Measurements from ENCODE around the gene ISCA2. TPM values are rescaled to one million over a fixed set of nuclear protein-coding genes. Genes with fewer than 3 reads are reported as not detected.

The ISCA2 gene
- total RNA-seq, 1 experiment from 2014 or later = 37.5 TPM

GRCh38 chr14:74474376-74474775 is 19.2 kb upstream of the ISCA2 start:
- no peak overlapping the region for H2BK15ac ChIP-seq (ENCODE audit: low read depth, low read length)
- H2BK5ac ChIP-seq (ENCODE audit: insufficient read length, low read length) = no peak overlapping the region
- no peaks in the 10 kb centered on the region for H3K9me3 Mint-ChIP-seq
- WGBS (ENCODE audit: extremely low coverage, insufficient read length, low lambda C conversion rate) = no CpG with 5 or more reads among the region's 2 CpGs
- H3K4me1 ChIP-seq (ENCODE audit: insufficient read depth, low read length) = no peaks in the 10 kb centered on the region
- no peaks in the 10 kb centered on the region for H3K27me3 ChIP-seq (ENCODE audit: insufficient read depth, low read length)
- TF ChIP-seq CTCF (conservative IDR thresholded peaks at IDR 0.05) = no peak
- H3T11ph ChIP-seq (ENCODE audit: low read length) = no peak overlapping the region
- H3K4me3 Mint-ChIP-seq = no peak overlapping the region
- no peaks in the 10 kb centered on the region for H3K79me1 ChIP-seq (ENCODE audit: insufficient read depth, low read depth, low read length, poor library complexity, severe bottlenecking)
- H2AK5ac ChIP-seq (ENCODE audit: insufficient read length, low read length) = no peak overlapping the region
- H3K27ac Mint-ChIP-seq = peak overlapping the region; percentile 37 to 50 (median 38); a peak in 2 of 7 replicates
- H3K27ac ChIP-seq (ENCODE audit: insufficient read length, low read depth, low read length) = no peak overlapping the region
- H3K36me3 Mint-ChIP-seq (ENCODE audit: insufficient read depth in 1 of 3, low read depth in 3 of 3) = peaks cover 3 to 31% (median 29%) of the 10 kb centered on the region in 3 experiments
- H3K56ac ChIP-seq (ENCODE audit: insufficient read length, low read depth, low read length) = no peak overlapping the region
- H3K4ac ChIP-seq (ENCODE audit: low read depth, low read length) = no peak overlapping the region
- H3K23ac ChIP-seq (ENCODE audit: insufficient read length, low read depth, low read length) = no peak overlapping the region
- H4K20me1 ChIP-seq (ENCODE audit: control insufficient read depth, insufficient read depth, insufficient read length) = no peaks in the 10 kb centered on the region
- no peak overlapping the region for H2AFZ ChIP-seq (ENCODE audit: low read length)
- no peaks in the 10 kb centered on the region for H3K27me3 Mint-ChIP-seq (ENCODE audit: low read depth)
- H3K18ac ChIP-seq (ENCODE audit: insufficient read length, low read depth, low read length) = no peak overlapping the region
- DNase-seq = no peak
- H3K9me3 ChIP-seq (ENCODE audit: control insufficient read depth, low read depth, low read length) = no peaks in the 10 kb centered on the region
- H4K8ac ChIP-seq (replicated peaks; ENCODE audit: insufficient read length, low read depth, low read length) = no peak overlapping the region
- no peaks in the 10 kb centered on the region for H3K23me2 ChIP-seq (ENCODE audit: insufficient read length, low read depth, low read length, poor library complexity, severe bottlenecking)
- no peak overlapping the region for H2BK120ac ChIP-seq (ENCODE audit: low read depth, low read length, poor library complexity, severe bottlenecking)
- no peak overlapping the region for H2BK12ac ChIP-seq (ENCODE audit: insufficient read length, low read depth, low read length)
- H2BK20ac ChIP-seq (ENCODE audit: low read depth, low read length, poor library complexity, severe bottlenecking) = no peak overlapping the region
- H3K14ac ChIP-seq (ENCODE audit: insufficient read depth, low read length) = no peak overlapping the region
- H3K79me2 ChIP-seq (ENCODE audit: insufficient read depth, low read length) = no peaks in the 10 kb centered on the region
- H3K4me2 ChIP-seq (ENCODE audit: insufficient read depth, insufficient read length, low read length) = no peak overlapping the region
- H4K5ac ChIP-seq (ENCODE audit: insufficient read length, low read depth, low read length) = no peak overlapping the region
- peaks cover 17 to 31% of the 10 kb centered on the region in 2 experiments for H3K4me1 Mint-ChIP-seq
- H3K9ac ChIP-seq (ENCODE audit: extremely low read depth, insufficient read length, low read length) = no peak overlapping the region
- H4K91ac ChIP-seq (ENCODE audit: insufficient read length, low read depth, low read length) = no peak overlapping the region
